ENCODE data around the gene CNTNAP5. TPM values are rescaled to one million over a fixed set of nuclear protein-coding genes. Genes with fewer than 3 reads are reported as not detected.

Gene CNTNAP5
- total RNA-seq, 4 donors from 2014 or later: 0.17 TPM; not detected in 3

DNA sequence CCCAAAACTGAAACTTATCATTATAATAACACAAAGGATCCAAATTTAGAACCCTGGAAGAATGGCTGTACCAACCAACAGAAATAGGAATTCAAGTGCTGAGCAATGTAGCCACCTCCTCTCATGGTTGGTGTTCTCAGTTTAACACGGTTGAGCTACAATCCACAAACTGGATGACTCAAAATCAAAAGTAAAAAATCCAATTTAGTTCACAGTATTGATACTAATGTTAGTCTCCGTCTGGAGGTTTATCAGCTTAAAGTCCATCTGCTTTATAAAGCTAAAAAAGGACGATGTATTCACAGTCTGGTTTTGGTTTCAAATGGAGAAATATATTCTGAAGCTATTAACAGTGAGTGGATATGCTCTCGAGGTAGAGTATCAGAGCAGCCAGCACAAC is 40.5 kb downstream of the CNTNAP5 start:
- 76% methylated on average over 4 of the region's 4 CpGs for WGBS
- peaks cover 0 to 3% (median 0%) of the 10 kb centered on the region in 4 donors for H3K9me3 ChIP-seq

DNA sequence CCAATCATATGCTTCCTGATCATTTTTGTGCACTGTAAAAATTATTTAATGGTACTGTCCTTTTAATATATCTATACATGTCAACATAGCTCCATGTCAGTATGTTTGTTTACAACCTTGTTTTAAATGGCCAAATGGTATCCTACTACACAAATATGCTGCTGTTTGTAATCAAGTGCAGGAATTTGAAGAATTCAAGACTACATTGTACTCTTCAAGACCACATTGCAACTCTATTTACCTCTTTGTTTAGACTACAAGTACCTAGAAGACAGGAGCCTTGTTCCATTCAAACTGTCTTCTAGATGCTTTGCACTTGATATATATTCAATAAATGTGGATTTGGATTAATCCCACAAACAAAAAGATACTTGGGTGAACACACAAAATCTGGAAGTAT is 41.7 kb downstream of the CNTNAP5 start:
- intact Hi-C loops (cut with DNase I): no loop called here
- no peaks in the 10 kb centered on the region for H3K4me1 ChIP-seq
- peaks cover 0 to 3% (median 0%) of the 10 kb centered on the region in 4 donors for H3K9me3 ChIP-seq
- no peaks in the 10 kb centered on the region for H3K27me3 ChIP-seq
- H3K36me3 ChIP-seq: no peaks in the 10 kb centered on the region
- H3K27ac ChIP-seq (replicated peaks in 1 of 4): no peak overlapping the region
- no peak for TF ChIP-seq POLR2A (IDR thresholded peaks at IDR 0.05; ENCODE audit: low read depth)
- TF ChIP-seq POLR2AphosphoS5 (IDR thresholded peaks at IDR 0.05): no peak
- TF ChIP-seq, protein P1, sequence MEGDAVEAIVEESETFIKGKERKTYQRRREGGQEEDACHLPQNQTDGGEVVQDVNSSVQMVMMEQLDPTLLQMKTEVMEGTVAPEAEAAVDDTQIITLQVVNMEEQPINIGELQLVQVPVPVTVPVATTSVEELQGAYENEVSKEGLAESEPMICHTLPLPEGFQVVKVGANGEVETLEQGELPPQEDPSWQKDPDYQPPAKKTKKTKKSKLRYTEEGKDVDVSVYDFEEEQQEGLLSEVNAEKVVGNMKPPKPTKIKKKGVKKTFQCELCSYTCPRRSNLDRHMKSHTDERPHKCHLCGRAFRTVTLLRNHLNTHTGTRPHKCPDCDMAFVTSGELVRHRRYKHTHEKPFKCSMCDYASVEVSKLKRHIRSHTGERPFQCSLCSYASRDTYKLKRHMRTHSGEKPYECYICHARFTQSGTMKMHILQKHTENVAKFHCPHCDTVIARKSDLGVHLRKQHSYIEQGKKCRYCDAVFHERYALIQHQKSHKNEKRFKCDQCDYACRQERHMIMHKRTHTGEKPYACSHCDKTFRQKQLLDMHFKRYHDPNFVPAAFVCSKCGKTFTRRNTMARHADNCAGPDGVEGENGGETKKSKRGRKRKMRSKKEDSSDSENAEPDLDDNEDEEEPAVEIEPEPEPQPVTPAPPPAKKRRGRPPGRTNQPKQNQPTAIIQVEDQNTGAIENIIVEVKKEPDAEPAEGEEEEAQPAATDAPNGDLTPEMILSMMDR (IDR thresholded peaks at IDR 0.05): no peak
- TF ChIP-seq EP300 (IDR thresholded peaks at IDR 0.05): no peak
- no peak for DNase-seq (ENCODE audit: extremely low spot score)
- no peak overlapping the region for H3K4me3 ChIP-seq

More for the DNA sequence above, 40.5 kb downstream of the CNTNAP5 start:
- H3K4me3 ChIP-seq: no peak overlapping the region
- no peaks in the 10 kb centered on the region for H3K36me3 ChIP-seq
- intact Hi-C loops (cut with DNase I): no loop called here
- no peak overlapping the region for H3K27ac ChIP-seq (replicated peaks in 1 of 4)
- H3K27me3 ChIP-seq: no peaks in the 10 kb centered on the region
- DNase-seq (ENCODE audit: extremely low spot score): no peak
- no peaks in the 10 kb centered on the region for H3K4me1 ChIP-seq
- TF ChIP-seq EP300 (IDR thresholded peaks at IDR 0.05): no peak

DNA sequence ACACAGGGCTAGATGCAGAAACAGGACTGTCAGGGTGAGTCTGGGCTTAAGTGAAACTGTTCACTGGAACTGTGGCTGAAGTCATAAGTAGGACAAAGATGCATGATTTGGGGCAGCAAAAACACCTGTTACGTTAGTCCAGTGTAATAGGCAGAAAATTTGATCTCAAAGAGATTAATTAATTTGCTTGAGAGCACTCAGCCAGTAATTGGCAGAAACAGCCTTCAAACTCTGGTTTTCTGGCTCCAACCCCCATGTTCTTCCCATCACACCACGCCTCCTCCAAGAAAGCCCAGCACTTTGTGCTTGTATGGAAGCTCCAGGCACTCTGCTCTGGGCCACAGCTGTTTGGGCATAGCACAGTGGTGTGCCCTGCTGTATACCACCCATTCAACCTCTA is 54.0 kb downstream of the CNTNAP5 start:
- H3K9me3 ChIP-seq: no peaks in the 10 kb centered on the region
- TF ChIP-seq POLR2AphosphoS5 (IDR thresholded peaks at IDR 0.05): no peak
- TF ChIP-seq, protein P1 (IDR thresholded peaks at IDR 0.05): no peak
- no peak for TF ChIP-seq EP300 (IDR thresholded peaks at IDR 0.05)
- TF ChIP-seq POLR2A (IDR thresholded peaks at IDR 0.05; ENCODE audit: low read depth): no peak
- no peak for DNase-seq (ENCODE audit: extremely low spot score)
- H3K27ac ChIP-seq (replicated peaks in 1 of 4): no peak overlapping the region
- H3K27me3 ChIP-seq: no peaks in the 10 kb centered on the region
- H3K36me3 ChIP-seq: no peaks in the 10 kb centered on the region
- intact Hi-C loops (cut with DNase I): no loop called here
- 90% methylated on average over 2 of the region's 2 CpGs for WGBS
- H3K4me3 ChIP-seq: no peak overlapping the region
- no peaks in the 10 kb centered on the region for H3K4me1 ChIP-seq

DNA sequence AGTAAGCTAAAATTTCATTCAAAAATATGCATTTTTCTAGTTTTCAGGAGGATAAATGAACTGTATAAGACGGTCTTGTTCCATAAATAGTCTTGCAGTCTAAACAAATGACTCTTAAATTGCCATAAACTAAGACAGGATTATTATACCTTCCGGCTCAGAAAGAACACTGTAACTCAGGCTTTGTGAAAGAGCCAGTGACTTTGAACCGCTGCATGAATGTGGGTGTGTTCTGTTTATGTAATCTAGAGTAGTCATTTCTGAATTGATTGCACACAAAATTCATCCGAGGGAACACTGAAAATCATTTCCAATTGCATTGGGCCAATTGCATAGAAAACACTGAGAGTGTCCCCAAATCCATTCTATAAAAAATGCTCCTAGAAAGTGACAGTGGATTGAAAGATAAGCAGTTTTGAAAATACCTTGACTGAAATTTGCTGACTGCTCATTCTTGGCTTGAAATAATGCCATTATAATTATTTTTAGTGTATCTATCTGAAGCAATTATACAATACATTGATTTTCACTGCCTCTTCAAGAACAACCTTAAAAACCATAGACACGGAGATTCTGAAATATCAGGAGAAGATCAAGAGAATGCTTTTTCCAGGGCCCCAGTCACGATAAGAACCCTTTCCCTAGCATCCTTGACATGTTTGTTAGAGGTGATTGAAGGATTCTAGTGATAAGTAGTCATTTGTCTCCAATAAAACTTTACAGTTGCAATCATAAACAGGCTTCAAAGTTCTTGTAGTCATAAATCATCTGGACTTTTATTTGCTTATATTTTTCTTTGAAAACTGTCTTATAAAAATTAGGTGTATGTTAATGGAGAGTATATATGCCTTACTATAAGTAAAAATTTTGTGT is 55.4 kb downstream of the CNTNAP5 start:
- intact Hi-C loops (cut with DNase I): no loop called here
- H3K9me3 ChIP-seq: no peaks in the 10 kb centered on the region
- H3K36me3 ChIP-seq: no peaks in the 10 kb centered on the region
- no peak for DNase-seq (ENCODE audit: extremely low spot score)
- 51% methylated on average over 6 of the region's 6 CpGs for WGBS
- TF ChIP-seq POLR2AphosphoS5 (IDR thresholded peaks at IDR 0.05) (no peak), POLR2A (IDR thresholded peaks at IDR 0.05; ENCODE audit: low read depth) (no peak), EP300 (IDR thresholded peaks at IDR 0.05) (no peak)
- TF ChIP-seq, protein P1 (IDR thresholded peaks at IDR 0.05): no peak
- no peaks in the 10 kb centered on the region for H3K4me1 ChIP-seq
- no peak overlapping the region for H3K4me3 ChIP-seq
- H3K27me3 ChIP-seq: no peaks in the 10 kb centered on the region
- no peak overlapping the region for H3K27ac ChIP-seq (replicated peaks in 1 of 4)

DNA sequence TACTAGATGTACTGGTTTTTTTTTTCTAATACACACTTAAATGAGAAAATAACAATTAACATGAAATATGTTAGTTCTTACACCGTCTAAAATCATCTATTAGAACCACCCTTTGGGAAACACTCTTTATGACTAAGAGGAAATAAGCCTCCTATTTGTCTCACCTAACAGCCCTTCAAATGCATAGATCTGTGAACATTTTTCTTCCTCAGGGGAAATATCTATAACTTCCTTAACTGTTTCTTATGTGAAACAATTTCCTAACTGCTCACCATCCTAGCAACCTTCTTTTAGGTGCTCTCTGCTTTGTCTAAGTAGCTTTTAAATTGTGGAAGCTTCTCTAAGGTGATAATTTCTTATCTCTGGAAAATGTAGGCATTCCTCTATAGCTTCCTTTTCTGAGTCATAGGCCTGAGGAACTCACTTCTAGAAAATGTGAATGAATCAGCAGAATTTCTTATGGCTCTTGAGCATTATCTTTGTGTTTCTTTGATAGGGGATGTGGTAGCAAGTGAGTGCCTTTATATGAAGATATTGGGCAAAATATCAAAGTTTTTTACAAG is 56.1 kb downstream of the CNTNAP5 start:
- DNase-seq (ENCODE audit: extremely low spot score): no peak
- TF ChIP-seq POLR2A (IDR thresholded peaks at IDR 0.05; ENCODE audit: low read depth): no peak
- TF ChIP-seq, protein P1 (IDR thresholded peaks at IDR 0.05): no peak
- no peak for TF ChIP-seq EP300 (IDR thresholded peaks at IDR 0.05)
- TF ChIP-seq POLR2AphosphoS5 (IDR thresholded peaks at IDR 0.05): no peak
- H3K27me3 ChIP-seq: no peaks in the 10 kb centered on the region
- no peaks in the 10 kb centered on the region for H3K9me3 ChIP-seq
- WGBS: 0% methylated on average over 1 of the region's 1 CpG
- H3K4me3 ChIP-seq: no peak overlapping the region
- H3K36me3 ChIP-seq: no peaks in the 10 kb centered on the region
- intact Hi-C loops (cut with DNase I): no loop called here
- H3K4me1 ChIP-seq: no peaks in the 10 kb centered on the region
- H3K27ac ChIP-seq (replicated peaks in 1 of 4): no peak overlapping the region

Data from esophagus muscularis mucosa (tissue), 4 donors.